ENCODE results near the gene HOXC4. TPM values are rescaled to one million over a fixed set of nuclear protein-coding genes. Genes with fewer than 3 reads are reported as not detected.

HOXC4 gene
- total and polyA plus RNA-seq, 2 donors (not counting 3 experiments of a cell fraction or from before 2014, with no cell fraction given): 0.06 to 0.58 TPM

DNA sequence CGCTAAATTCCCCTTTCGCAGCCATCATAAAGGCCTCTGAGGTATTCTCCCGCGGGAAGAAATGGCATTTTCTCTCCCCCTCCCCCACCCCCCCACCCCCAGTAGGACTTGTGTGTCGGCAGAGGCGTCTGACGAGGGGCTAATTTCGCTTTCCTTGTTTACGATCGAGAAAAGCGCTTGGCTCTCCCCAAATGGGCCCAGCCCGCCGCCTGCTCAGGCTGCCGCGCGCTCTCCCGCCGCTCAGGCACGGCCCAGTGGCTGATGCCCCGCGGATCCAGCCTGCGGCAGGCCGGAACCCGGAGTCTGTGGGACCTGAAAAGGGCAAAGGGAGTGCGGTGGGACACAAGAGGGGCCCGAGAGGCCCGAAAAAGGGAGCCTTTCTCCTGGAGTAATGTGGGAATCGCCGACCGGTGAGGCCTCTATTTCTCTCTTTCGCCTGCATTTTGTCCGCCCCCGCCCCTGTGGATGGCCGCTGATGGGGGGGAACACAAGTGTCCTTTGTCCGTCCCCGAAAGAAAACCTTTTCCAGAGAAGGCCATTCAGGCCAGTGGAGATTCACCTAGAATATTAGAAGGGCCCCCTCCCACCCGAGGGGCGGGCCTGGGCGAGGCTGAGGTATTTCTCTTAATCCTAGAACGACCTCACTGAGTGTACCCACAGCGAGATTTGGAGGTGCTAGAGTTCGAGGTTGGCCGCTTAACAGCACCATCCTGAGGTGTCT, 34.4 kb upstream of the HOXC4 start:
- Histone ChIP-seq H3K27me3 (ENCODE audit: control insufficient read depth in 2 of 2, insufficient read depth in 2 of 2, low read length in 2 of 2) (peaks cover 85 to 93% of the 10 kb centered on the region in 2 experiments), H3K4me3 (replicated peaks in 1 of 3; ENCODE audit: insufficient read depth in 1 of 3, low read depth in 1 of 3, low read length in 3 of 3) (no peak overlapping the region), H3K4me1 (ENCODE audit: control insufficient read depth, extremely low read depth, insufficient read depth, low read length) (peaks cover 3% of the 10 kb centered on the region), H3K9me1 (replicated peaks; ENCODE audit: control insufficient read depth, extremely low read depth, insufficient read depth, low read length) (no peaks in the 10 kb centered on the region), H3K79me2 (ENCODE audit: control insufficient read depth, insufficient read depth, low read length) (no peaks in the 10 kb centered on the region), H3K36me3 (ENCODE audit: control insufficient read depth in 2 of 2, extremely low read depth in 1 of 2, insufficient read depth in 2 of 2, low read length in 2 of 2) (no peaks in the 10 kb centered on the region), H3K9me3 (replicated peaks; ENCODE audit: control insufficient read depth, insufficient read depth, low read length) (no peaks in the 10 kb centered on the region), H3K27ac (ENCODE audit: insufficient read depth, low read depth, low read length) (no peak overlapping the region), H4K20me1 (replicated peaks; ENCODE audit: control insufficient read depth, extremely low read depth, insufficient read depth, low read length) (no peaks in the 10 kb centered on the region), H3K4me2 (ENCODE audit: insufficient read depth, low read length) (no peak overlapping the region), H2AFZ (ENCODE audit: low read depth, low read length) (no peak overlapping the region), H3K9ac (replicated peaks; ENCODE audit: extremely low read depth, insufficient read depth, low read length) (no peak overlapping the region)
- BruUV-seq (replicated peaks): no TSS peak
- CTCF ChIA-PET: interaction anchor here (4.3 kb wide), 1 partner anchor 13 kb away, joined by 36 read pairs; no protein-coding TSS in a partner anchor
- POLR2A ChIA-PET: no interaction called here
- intact Hi-C loops (cut with micrococcal nuclease): no loop called here
- DNase-seq (ENCODE audit: low read depth, low spot score) (no peak), FAIRE-seq (no peak)
- dilution Hi-C loops (cut with MboI; ENCODE audit: extremely low pct_ligation_motif_present, low sequenced_read_pairs): no loop called here
- TF ChIP-seq POLR2AphosphoS5 (IDR thresholded peaks at IDR 0.05; ENCODE audit: insufficient read depth, low read depth, low read length) (no peak), EZH2 (IDR thresholded peaks at IDR 0.05; ENCODE audit: borderline replicate concordance, low read depth, low read length, severe bottlenecking) (peak; percentile 3)
- TF ChIP-seq, protein P1, sequence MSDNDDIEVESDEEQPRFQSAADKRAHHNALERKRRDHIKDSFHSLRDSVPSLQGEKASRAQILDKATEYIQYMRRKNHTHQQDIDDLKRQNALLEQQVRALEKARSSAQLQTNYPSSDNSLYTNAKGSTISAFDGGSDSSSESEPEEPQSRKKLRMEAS (IDR thresholded peaks at IDR 0.05; ENCODE audit: insufficient read depth, insufficient read length): no peak
- TF ChIP-seq, protein P2, sequence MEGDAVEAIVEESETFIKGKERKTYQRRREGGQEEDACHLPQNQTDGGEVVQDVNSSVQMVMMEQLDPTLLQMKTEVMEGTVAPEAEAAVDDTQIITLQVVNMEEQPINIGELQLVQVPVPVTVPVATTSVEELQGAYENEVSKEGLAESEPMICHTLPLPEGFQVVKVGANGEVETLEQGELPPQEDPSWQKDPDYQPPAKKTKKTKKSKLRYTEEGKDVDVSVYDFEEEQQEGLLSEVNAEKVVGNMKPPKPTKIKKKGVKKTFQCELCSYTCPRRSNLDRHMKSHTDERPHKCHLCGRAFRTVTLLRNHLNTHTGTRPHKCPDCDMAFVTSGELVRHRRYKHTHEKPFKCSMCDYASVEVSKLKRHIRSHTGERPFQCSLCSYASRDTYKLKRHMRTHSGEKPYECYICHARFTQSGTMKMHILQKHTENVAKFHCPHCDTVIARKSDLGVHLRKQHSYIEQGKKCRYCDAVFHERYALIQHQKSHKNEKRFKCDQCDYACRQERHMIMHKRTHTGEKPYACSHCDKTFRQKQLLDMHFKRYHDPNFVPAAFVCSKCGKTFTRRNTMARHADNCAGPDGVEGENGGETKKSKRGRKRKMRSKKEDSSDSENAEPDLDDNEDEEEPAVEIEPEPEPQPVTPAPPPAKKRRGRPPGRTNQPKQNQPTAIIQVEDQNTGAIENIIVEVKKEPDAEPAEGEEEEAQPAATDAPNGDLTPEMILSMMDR (IDR thresholded peaks at IDR 0.05; ENCODE audit: extremely low read depth in 1 of 2, insufficient read depth in 1 of 2, low read depth in 1 of 2, low read length in 2 of 2): no peak
